ENCODE results near the gene DLGAP1. TPM values are rescaled to one million over a fixed set of nuclear protein-coding genes. Genes with fewer than 3 reads are reported as not detected.

DLGAP1 gene
- total and polyA plus RNA-seq, 2 of the 13 experiments (the other 11 are each of a cell fraction or from before 2014, with no cell fraction given), result 0.01 TPM; not detected in 1

- TF ChIP-seq NR2F6 (IDR thresholded peaks at IDR 0.05) (0 out of 2 replicates have a peak, but pooled peaks have one; percentile 29), NR2F6 (CRISPR knock-in tag; IDR thresholded peaks at IDR 0.05) (0 out of 2 replicates have a peak, but pooled peaks have one; percentile 12), ZBTB10 (CRISPR knock-in tag; IDR thresholded peaks at IDR 0.05; ENCODE audit: borderline replicate concordance) (no peak), ZSCAN9 (CRISPR knock-in tag; IDR thresholded peaks at IDR 0.05; ENCODE audit: borderline replicate concordance) (0 out of 2 replicates have a peak, but pooled peaks have one; percentile 21), FOXM1 (CRISPR knock-in tag; IDR thresholded peaks at IDR 0.05) (no peak), SAFB2 (CRISPR knock-in tag; IDR thresholded peaks at IDR 0.05; ENCODE audit: borderline replicate concordance, low read depth) (no peak), SOX5 (CRISPR knock-in tag; IDR thresholded peaks at IDR 0.05; ENCODE audit: borderline replicate concordance) (peak; percentile 46; the same call in 1 of the 2 replicates), KDM6A (CRISPR knock-in tag; IDR thresholded peaks at IDR 0.05; ENCODE audit: low read depth) (no peak), TFDP1 (CRISPR knock-in tag; IDR thresholded peaks at IDR 0.05; ENCODE audit: borderline replicate concordance) (no peak), RARA (CRISPR knock-in tag; IDR thresholded peaks at IDR 0.05) (0 out of 2 replicates have a peak, but pooled peaks have one; percentile 21), ZFP36L1 (CRISPR knock-in tag; IDR thresholded peaks at IDR 0.05) (no peak), MAFG (CRISPR knock-in tag; IDR thresholded peaks at IDR 0.05) (peak; percentile 88), NFATC3 (CRISPR knock-in tag; IDR thresholded peaks at IDR 0.05) (no peak), EEA1 (CRISPR knock-in tag; IDR thresholded peaks at IDR 0.05; ENCODE audit: borderline replicate concordance) (no peak), ZNF816 (CRISPR knock-in tag; IDR thresholded peaks at IDR 0.05; ENCODE audit: borderline replicate concordance) (no peak), ZNF10 (CRISPR knock-in tag; IDR thresholded peaks at IDR 0.05; ENCODE audit: borderline replicate concordance, low read depth) (no peak), ELF1 (CRISPR knock-in tag; IDR thresholded peaks at IDR 0.05) (no peak)
- TF ChIP-seq, protein P1, sequence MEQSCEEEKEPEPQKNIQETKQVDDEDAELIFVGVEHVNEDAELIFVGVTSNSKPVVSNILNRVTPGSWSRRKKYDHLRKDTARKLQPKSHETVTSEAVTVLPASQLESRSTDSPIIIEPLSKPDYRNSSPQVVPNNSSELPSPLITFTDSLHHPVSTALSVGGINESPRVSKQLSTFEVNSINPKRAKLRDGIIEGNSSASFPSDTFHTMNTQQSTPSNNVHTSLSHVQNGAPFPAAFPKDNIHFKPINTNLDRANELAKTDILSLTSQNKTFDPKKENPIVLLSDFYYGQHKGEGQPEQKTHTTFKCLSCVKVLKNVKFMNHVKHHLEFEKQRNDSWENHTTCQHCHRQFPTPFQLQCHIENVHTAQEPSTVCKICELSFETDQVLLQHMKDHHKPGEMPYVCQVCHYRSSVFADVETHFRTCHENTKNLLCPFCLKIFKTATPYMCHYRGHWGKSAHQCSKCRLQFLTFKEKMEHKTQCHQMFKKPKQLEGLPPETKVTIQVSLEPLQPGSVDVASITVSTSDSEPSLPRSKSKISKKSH (CRISPR knock-in tag; IDR thresholded peaks at IDR 0.05; ENCODE audit: borderline replicate concordance), result no peak
- TF ChIP-seq, protein P2, sequence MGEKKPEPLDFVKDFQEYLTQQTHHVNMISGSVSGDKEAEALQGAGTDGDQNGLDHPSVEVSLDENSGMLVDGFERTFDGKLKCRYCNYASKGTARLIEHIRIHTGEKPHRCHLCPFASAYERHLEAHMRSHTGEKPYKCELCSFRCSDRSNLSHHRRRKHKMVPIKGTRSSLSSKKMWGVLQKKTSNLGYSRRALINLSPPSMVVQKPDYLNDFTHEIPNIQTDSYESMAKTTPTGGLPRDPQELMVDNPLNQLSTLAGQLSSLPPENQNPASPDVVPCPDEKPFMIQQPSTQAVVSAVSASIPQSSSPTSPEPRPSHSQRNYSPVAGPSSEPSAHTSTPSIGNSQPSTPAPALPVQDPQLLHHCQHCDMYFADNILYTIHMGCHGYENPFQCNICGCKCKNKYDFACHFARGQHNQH (CRISPR knock-in tag; IDR thresholded peaks at IDR 0.05), result peak; percentile 54; the same call in 1 of the 2 replicates
- TF ChIP-seq, protein P3, sequence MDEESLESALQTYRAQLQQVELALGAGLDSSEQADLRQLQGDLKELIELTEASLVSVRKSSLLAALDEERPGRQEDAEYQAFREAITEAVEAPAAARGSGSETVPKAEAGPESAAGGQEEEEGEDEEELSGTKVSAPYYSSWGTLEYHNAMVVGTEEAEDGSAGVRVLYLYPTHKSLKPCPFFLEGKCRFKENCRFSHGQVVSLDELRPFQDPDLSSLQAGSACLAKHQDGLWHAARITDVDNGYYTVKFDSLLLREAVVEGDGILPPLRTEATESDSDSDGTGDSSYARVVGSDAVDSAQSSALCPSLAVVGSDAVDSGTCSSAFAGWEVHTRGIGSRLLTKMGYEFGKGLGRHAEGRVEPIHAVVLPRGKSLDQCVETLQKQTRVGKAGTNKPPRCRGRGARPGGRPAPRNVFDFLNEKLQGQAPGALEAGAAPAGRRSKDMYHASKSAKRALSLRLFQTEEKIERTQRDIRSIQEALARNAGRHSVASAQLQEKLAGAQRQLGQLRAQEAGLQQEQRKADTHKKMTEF (CRISPR knock-in tag; IDR thresholded peaks at IDR 0.05), result peak; percentile 46; the same call in 1 of the 2 replicates
Observed at GRCh38 chr18:3652380-3653262, 802.5 kb downstream of the DLGAP1 start (continued).

Data from HepG2 (cell line).